ENCODE measurements around the gene ALDH9A1. TPM values are rescaled to one million over a fixed set of nuclear protein-coding genes. Genes with fewer than 3 reads are reported as not detected.

ALDH9A1 gene
- total and polyA plus RNA-seq, 7 donors = 39.5 to 98.5 (median 59.4) TPM

- H3K9me3 ChIP-seq = no peaks in the 10 kb centered on the region
- peaks cover 0 to 51% (median 47%) of the 10 kb centered on the region in 4 donors for H3K4me1 ChIP-seq
- WGBS, 2 donors = 9 to 35% methylated on average over 5 of the region's 5 CpGs
- H3K4me3 ChIP-seq = peak overlapping the region; percentile 55 to 88 (median 74)
- no peak for DNase-seq
- H3K36me3 ChIP-seq = peaks cover 0 to 6% (median 0%) of the 10 kb centered on the region in 4 donors
- intact Hi-C loops (cut with DNase I) = no loop called here
- H3K27ac ChIP-seq = peak overlapping the region; percentile 81 to 93 (median 90)
- TF ChIP-seq POLR2A (IDR thresholded peaks at IDR 0.05) = no peak
- TF ChIP-seq EP300 (IDR thresholded peaks at IDR 0.05) = no peak
- TF ChIP-seq, protein P1, sequence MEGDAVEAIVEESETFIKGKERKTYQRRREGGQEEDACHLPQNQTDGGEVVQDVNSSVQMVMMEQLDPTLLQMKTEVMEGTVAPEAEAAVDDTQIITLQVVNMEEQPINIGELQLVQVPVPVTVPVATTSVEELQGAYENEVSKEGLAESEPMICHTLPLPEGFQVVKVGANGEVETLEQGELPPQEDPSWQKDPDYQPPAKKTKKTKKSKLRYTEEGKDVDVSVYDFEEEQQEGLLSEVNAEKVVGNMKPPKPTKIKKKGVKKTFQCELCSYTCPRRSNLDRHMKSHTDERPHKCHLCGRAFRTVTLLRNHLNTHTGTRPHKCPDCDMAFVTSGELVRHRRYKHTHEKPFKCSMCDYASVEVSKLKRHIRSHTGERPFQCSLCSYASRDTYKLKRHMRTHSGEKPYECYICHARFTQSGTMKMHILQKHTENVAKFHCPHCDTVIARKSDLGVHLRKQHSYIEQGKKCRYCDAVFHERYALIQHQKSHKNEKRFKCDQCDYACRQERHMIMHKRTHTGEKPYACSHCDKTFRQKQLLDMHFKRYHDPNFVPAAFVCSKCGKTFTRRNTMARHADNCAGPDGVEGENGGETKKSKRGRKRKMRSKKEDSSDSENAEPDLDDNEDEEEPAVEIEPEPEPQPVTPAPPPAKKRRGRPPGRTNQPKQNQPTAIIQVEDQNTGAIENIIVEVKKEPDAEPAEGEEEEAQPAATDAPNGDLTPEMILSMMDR (IDR thresholded peaks at IDR 0.05) = no peak
- no peaks in the 10 kb centered on the region for H3K27me3 ChIP-seq
Observed at GRCh38 chr1:165632152-165632469, 66.3 kb downstream of the ALDH9A1 start.

DNA sequence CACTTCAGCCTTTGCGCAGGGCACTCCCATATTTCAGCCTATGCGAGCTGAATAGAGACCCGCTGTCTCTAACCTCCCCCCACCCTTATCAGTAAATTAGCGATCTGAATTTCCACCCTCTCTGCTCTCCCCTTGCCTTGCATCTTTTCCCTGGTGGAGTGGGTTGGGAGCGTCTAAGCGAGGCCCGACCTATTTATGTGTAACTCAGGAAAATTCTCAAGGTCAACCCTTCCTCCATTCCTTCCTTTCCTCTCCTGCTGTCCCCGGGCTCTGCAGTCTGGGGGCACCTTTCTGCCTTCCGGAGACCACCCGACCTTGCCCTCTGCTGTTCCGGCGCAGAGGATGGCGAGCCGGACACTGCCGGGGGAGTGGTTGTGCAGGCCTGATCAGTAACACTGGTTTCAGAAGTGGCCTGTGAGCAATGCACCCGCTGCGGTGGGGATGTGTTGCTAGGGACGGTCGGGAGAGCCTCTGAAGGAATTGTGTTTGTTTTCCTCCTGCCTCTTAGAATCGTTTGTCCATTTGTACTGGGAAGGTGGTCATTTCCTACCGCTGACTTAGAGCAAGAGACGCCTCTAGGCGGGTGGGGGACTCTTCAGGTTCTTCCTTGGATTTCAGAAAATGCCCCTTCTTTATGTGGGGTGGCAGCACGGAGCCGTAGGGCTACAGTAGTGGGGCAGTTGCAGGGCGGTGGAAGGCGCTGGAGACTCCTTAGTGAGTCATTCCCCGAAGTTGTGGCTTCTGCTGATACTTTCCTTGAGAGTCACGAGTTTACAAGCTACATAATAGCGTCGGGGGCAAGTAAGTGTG, 66.8 kb downstream of the ALDH9A1 start:
- H3K4me1 ChIP-seq = peaks cover 0 to 48% (median 44%) of the 10 kb centered on the region in 4 donors
- WGBS, 2 donors = 0 to 1% methylated on average over 31 of the region's 31 CpGs
- H3K27ac ChIP-seq = peak overlapping the region; percentile 81 to 93 (median 90)
- intact Hi-C loops (cut with DNase I) = loop anchor here (1.0 to 2.0 kb wide), 4 partner anchors 33 to 197 kb away; partner anchors contain the start of genes ALDH9A1 and TMCO1
- H3K9me3 ChIP-seq = no peaks in the 10 kb centered on the region
- peak in 1 of 2 donors; percentile 16 for TF ChIP-seq POLR2A (IDR thresholded peaks at IDR 0.05)
- TF ChIP-seq, protein P1 (IDR thresholded peaks at IDR 0.05) = no peak
- TF ChIP-seq POLR2AphosphoS5 (IDR thresholded peaks at IDR 0.05) = peak in 3 of 4 donors; percentile 53 to 70 (median 56)
- peak; percentile 82 for DNase-seq
- peaks cover 0 to 6% (median 0%) of the 10 kb centered on the region in 4 donors for H3K36me3 ChIP-seq
- H3K27me3 ChIP-seq = no peaks in the 10 kb centered on the region
- H3K4me3 ChIP-seq = peak overlapping the region; percentile 55 to 88 (median 74)

DNA sequence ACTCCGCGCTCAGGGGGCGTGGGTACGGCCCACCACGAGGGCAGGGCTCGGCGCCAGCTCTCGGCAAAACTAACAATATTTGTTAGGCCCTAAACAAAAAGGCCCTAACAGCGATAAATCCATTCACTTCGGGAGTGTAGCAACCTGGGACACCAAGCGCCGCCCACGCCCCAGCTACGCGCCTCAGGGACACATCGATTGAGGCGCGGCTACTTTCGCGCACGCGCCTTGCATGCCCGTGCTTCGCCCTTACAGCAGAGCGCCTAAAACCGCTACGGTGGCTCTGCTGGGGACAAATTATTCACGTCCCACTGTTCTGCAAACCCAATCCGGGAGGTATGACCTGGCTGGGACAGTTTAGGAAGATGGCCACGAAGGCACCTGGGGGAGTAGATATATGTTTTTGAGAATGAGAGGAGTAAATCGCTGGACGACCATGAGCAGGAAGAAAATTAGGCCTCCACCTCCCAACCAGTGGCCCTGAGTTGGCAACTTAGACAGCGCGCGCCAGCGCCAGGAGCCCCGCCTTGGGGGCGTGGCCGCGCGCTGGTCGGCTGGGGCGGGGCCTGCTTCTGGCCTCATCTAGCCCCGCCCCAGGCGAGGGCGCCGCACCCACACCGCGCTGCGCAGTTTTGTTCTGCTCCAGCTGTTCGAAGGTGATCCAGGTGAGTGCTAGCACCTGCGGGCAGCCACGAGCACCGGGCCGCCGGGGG, 67.6 kb downstream of the ALDH9A1 start, which contains the start of gene MGST3:
MGST3 (plus strand) TSS at position 606 of the 713 bp plus-strand sequence. CDS start 18,614 bp downstream, outside the sequence.
- peaks cover 0 to 5% (median 0%) of the 10 kb centered on the region in 4 donors for H3K36me3 ChIP-seq
- H3K27ac ChIP-seq = peak within 1 kb of the TSS; percentile 81 to 93 (median 90)
- WGBS, 2 donors = 1% methylated on average over 56 of the region's 56 CpGs
- H3K4me3 ChIP-seq = peak within 1 kb of the TSS; percentile 55 to 88 (median 74)
- DNase-seq = peak; percentile 97
- peaks cover 0 to 46% (median 40%) of the 10 kb centered on the region in 4 donors for H3K4me1 ChIP-seq
- no peaks in the 10 kb centered on the region for H3K27me3 ChIP-seq
- intact Hi-C loops (cut with DNase I) = loop anchor here (1.0 to 2.0 kb wide), 4 partner anchors 32 to 198 kb away; partner anchors contain the start of genes ALDH9A1 and TMCO1
- TF ChIP-seq POLR2A (IDR thresholded peaks at IDR 0.05) (peak; percentile 78 to 81), EP300 (IDR thresholded peaks at IDR 0.05) (no peak), POLR2AphosphoS5 (IDR thresholded peaks at IDR 0.05) (peak; percentile 93 to 96 (median 95))
- TF ChIP-seq, protein P1 (IDR thresholded peaks at IDR 0.05) = no peak
- H3K9me3 ChIP-seq = no peaks in the 10 kb centered on the region

DNA sequence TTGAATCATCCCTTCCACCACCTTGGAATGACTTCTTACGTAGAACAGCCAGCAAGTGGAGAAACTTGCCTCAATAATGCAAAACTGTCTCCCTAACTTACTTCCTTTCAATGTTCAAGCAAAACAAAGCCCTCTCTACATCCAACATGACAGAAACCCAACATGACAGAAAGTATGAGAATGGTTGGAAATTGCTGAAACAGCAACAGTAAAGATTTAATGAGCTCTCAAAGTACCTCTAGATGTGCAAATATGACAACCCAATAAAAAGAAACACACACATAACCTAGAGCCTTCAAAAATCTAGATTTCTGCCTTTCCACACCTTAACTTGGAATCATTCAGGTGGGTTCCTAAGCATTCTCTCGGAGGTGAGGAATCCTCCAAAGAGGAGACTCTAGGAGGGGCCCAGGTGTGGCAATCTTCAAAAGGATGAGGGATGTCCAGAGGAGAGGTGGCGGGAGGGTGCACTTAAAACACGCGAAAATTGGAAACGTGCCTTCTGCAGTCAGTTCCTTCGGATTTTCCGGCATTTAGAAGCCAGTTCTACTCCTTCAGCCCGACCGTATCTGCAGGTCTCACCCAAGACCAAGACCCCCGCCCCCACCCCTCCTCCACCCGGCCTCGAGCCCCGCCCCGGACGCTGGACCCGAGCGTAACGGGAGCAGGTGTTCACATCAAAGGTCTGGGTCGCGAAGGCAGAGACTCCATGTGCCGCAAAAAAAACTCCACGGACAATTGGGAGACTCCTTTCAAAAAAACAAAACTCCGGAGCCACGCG, 68.3 kb downstream of the ALDH9A1 start:
- Histone ChIP-seq H3K27ac (peak overlapping the region; percentile 81 to 93 (median 90)), H3K4me3 (peak overlapping the region; percentile 55 to 88 (median 74)), H3K36me3 (no peaks in the 10 kb centered on the region), H3K4me1 (peaks cover 0 to 40% (median 35%) of the 10 kb centered on the region in 4 donors), H3K27me3 (no peaks in the 10 kb centered on the region), H3K9me3 (no peaks in the 10 kb centered on the region)
- intact Hi-C loops (cut with DNase I) = loop anchor here (2.0 kb wide), 3 partner anchors 69 to 199 kb away; partner anchors contain the start of genes ALDH9A1 and TMCO1
- no peak for DNase-seq
- 7% methylated on average over 26 of the region's 26 CpGs for WGBS, 2 donors
- TF ChIP-seq, protein P1 (IDR thresholded peaks at IDR 0.05) = no peak
- TF ChIP-seq POLR2AphosphoS5 (IDR thresholded peaks at IDR 0.05) (no peak), EP300 (IDR thresholded peaks at IDR 0.05) (no peak), POLR2A (IDR thresholded peaks at IDR 0.05) (no peak)
